RWPE1 (cell line): ENCODE data around the gene FAM78B.

ENCODE experiments used
- CTCF ChIA-PET: fragments of 350-600 bp; sonication (Branson Sonifier 250); formaldehyde crosslinking; extraction: SDS; loops from one replicate; lab custom pipeline; 2021; lab: Yijun Ruan, JAX
- POLR2A ChIA-PET: fragments of 400-600 bp; formaldehyde crosslinking; extraction: SDS; loops from one replicate; lab custom pipeline; 2020; ENCODE audit warnings: antibody characterized with exemption; ENCODE audit not compliant: low non-redundant PET; lab: Yijun Ruan, JAX
- DNase-seq: peaks from one replicate; pipeline ENCODE4 v3.0.0; 2012; ENCODE audit warnings: low spot score
- H3K27ac ChIP-seq: fragments of 450-650 bp; 2 replicates; pipeline ENCODE4 v1.5.1; 2017
- TF ChIP-seq, protein P1 (sequence below): fragments of 450-650 bp; conservative IDR thresholded peaks from 2 replicates; pipeline ENCODE4 v1.5.1; 2017; ENCODE audit warnings: low read depth, mild to moderate bottlenecking

Gene FAM78B

DNA sequence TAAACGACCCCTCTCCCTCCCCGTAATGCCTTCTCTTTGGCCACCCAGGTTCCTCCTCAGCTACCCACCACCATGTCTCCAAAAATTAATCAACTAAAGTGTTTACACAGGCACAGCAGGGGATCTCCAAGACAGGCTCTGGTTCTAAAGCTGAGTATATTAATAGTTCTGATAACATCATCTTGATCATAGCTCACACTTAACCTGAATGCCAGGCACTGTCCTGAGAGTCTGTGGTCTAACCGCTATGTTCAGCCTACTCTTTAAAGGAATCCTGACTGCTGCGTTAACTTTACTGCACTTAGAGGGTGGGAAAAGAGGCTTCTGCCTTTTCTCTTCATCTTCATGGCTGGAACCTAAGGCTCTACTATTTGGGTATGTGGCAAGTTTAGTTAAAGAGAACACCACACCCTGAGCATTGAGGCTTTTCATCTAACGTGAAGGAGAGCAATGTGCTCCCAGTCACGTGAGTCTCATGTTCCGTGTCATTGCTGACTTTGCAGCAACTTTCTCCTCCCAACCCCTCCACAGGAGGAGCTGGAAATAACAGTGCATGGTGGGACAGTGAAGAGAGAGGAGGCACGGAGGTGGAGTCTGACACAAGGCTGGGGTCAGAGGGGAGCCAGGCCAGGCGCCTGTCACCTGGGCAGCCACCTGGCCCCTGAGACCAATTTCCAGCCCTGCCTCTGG, 86.4 kb downstream of the FAM78B start:
- CTCF ChIA-PET: no interaction called here
- H3K27ac ChIP-seq: no peak overlapping the region
- TF ChIP-seq, protein P1, sequence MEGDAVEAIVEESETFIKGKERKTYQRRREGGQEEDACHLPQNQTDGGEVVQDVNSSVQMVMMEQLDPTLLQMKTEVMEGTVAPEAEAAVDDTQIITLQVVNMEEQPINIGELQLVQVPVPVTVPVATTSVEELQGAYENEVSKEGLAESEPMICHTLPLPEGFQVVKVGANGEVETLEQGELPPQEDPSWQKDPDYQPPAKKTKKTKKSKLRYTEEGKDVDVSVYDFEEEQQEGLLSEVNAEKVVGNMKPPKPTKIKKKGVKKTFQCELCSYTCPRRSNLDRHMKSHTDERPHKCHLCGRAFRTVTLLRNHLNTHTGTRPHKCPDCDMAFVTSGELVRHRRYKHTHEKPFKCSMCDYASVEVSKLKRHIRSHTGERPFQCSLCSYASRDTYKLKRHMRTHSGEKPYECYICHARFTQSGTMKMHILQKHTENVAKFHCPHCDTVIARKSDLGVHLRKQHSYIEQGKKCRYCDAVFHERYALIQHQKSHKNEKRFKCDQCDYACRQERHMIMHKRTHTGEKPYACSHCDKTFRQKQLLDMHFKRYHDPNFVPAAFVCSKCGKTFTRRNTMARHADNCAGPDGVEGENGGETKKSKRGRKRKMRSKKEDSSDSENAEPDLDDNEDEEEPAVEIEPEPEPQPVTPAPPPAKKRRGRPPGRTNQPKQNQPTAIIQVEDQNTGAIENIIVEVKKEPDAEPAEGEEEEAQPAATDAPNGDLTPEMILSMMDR: no peak
- POLR2A ChIA-PET: no interaction called here
- DNase-seq: no peak

DNA sequence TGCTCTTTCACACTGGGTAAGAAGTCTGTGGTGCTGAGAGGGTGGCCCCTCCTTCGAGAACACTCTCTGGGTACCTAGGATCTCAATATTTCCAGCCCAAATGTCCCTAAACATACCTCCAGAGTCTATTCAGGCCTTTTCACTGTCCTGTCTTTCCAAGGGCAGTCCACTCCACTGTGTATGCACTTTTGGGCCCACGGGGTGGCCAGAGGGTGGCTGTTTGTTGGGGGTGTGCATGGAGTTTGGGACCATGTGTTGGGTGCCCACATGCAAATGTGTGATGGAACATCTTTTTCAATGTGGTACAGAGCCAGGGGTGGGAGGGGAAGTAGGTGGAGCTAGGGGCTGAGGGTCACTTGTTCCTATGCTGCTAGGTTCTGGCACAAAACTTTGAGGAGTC, 87.5 kb downstream of the FAM78B start:
- H3K27ac ChIP-seq: no peak overlapping the region
- TF ChIP-seq, protein P1: no peak
- CTCF ChIA-PET: no interaction called here
- no peak for DNase-seq
- POLR2A ChIA-PET: no interaction called here

DNA sequence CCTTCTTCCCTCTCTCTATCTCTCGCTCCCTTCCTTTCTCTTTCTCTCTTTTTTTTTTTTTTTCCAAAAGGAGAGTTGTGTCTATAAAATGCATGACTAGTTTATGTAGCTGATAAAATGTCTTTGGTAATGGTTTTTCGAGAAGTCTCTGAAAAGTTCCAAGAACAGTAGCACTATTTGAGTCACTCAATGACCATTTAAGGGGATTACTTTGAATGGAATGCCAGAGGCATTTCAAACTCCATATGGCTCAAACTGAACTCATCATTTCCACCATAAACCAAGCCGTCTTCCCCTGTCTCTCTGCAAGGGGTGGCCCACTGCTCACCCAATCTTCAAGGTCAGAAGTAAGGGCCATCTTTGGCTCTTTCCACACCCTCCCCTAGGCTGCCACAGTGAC, 93.3 kb downstream of the FAM78B start:
- DNase-seq: no peak
- H3K27ac ChIP-seq: no peak overlapping the region
- POLR2A ChIA-PET: no interaction called here
- TF ChIP-seq, protein P1: no peak
- CTCF ChIA-PET: no interaction called here

DNA sequence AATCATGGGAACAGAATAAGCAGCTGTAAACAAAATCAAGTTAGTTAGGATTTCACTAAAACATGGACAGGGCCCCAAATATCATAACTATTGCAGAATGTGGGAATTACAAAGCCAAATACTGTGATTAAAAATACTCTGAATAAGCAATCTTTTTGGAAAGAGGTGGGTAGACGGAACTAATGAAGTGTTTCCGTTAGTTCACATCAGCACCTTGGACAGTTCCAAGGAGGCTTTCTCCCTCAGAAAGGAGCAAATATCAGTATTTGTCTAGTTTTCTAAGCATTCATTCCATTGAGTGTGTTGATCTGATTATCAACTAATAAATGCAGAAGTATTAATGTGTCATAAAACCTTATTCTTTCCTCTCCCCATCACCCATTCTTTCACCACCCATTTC, 97.4 kb downstream of the FAM78B start:
- POLR2A ChIA-PET: interaction anchor here (0.7 kb wide), 1 partner anchor 833 kb away, joined by 3 read pairs; no protein-coding TSS in a partner anchor
- TF ChIP-seq, protein P1: no peak
- no peak for DNase-seq
- CTCF ChIA-PET: no interaction called here
- no peak overlapping the region for H3K27ac ChIP-seq

DNA sequence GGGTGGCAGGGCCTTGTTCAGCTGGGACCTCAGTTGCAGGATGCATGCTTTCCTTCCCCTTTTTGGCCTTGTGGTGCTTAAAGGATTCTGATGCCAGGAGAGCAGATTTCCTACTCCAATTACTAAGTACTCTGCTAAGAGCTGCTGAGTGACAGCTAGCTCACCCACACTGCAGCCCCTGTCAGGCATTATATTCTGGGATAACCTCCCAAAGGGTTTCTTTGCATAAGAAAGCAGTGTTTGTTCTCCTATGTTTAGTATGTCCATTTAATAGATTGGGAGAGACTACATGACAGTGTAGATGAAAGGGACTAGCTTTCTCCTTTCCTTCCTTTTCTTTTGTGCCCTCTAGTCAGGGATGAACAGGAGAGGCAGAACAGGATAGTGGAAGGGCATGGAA, 100.7 kb downstream of the FAM78B start:
- TF ChIP-seq, protein P1: no peak
- POLR2A ChIA-PET: no interaction called here
- CTCF ChIA-PET: interaction anchor here (0.6 kb wide), 1 partner anchor 446 kb away, joined by 3 read pairs; no protein-coding TSS in a partner anchor
- no peak overlapping the region for H3K27ac ChIP-seq
- no peak for DNase-seq

DNA sequence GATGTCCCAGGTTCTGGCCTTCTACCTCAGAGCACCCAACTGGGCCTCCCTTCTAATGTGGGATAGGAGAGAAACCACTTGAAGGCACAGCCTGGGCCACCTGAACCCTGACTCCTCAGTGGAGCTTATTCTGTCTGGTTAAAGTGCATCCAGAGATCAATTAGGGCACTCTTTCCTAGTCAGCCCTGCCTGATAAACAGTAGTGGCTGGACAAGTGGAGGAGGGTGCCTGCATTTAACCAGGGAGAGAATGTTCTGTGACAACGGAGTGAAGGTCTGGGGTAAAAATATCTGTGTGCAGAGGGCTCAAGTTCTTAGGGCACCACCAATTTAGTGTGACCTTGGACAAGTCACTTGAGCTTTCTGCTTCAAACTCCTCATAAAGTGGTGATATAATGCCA, 101.8 kb downstream of the FAM78B start:
- POLR2A ChIA-PET: no interaction called here
- no peak overlapping the region for H3K27ac ChIP-seq
- DNase-seq: no peak
- TF ChIP-seq, protein P1: no peak
- CTCF ChIA-PET: no interaction called here
